CD4-positive, alpha-beta T cell treated with Interleukin-1 beta for 1 hour (primary cell): ENCODE measurements around the gene RAP1GDS1.
"Not testable (repeated sequence)": the region's sequence is repeated elsewhere in the genome, so short reads cannot be mapped to it uniquely, and the experiment has no call there.

Experiments
- DNase-seq, 2 donors: peaks; one replicate each; pipeline ENCODE4 v3.0.0-alpha.2; 2020 to 2022

The RAP1GDS1 gene

DNA sequence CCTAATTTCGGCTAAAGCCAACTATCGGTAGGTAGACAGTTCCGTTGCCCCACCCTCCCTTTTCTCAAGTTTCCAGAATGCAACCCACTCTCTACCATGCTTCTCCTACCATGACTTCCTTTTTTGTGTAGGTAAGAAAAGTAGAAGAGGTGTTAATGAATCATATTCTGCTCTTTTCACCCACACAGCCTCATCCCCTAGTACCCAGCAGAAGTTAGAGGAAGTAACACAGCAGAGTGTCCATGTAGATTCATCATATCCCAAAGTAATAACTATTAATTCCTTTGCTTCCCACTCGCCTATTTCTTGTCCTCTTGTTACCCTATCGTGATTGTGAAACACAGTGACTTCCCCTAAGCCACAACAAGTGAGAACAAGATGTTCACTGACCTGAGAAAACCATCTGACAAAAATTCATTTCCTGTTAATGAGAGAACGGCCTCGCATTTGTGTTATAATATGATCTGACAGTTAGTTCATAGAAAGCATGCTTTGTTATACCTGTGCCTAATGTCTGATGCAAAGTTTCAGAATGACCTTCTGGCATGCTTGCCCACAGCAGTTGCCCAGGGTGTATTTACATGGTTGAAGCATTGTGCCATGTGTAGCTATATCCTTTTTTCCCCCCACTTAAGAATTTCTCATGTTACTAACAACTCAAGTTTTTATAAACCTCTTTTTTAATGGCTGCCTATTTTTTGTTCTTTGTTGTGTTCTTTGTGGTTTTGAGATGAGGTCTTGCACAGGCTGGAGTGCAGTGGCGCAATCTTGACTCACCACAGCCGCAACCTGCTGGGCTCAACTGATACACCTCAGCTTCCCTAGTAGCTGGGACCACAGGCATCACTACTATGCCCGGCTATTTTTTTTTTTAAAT, 185.6 kb downstream of the RAP1GDS1 start:
- peak; percentile 61 for DNase-seq

DNA sequence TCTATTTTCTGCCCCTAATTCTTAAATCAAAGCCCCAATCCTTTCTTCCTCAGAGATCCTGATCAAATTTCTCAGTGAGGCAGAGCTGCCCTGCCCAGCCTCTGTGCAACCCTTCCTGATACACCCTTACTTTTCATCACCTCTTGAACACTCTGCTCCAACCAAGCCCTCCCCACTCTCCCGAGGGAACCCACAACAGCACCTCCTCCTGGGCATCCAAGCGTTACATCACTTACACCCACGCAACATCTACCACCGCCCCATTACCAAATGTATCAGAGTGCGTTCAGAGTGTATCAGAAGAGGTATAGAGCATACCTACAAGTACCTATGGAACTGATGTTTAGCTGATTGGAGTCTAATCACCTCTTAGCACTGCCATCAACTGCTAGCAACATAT, 186.5 kb downstream of the RAP1GDS1 start:
- DNase-seq = peak in 1 of 2 donors; percentile 10

DNA sequence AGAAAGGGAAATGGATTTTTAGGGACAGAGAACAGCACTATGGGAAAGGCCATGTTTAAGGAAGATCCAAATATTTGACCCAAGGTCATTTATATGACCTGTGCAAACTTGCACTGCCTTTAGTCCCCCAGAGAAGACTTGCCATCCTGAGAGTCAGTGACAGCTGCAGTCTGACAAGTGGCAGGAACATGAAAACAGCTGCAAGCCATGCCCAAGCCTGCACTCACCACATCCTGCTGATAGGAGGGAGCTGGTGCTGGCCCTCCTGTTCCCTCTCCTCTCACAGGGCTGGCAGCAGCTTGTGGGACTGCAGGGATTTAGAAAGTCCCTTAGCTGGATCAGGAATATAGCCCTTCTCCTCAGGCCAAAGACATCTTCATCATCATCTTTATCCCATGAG, 187.7 kb downstream of the RAP1GDS1 start:
- DNase-seq = peak; percentile 29 to 31

DNA sequence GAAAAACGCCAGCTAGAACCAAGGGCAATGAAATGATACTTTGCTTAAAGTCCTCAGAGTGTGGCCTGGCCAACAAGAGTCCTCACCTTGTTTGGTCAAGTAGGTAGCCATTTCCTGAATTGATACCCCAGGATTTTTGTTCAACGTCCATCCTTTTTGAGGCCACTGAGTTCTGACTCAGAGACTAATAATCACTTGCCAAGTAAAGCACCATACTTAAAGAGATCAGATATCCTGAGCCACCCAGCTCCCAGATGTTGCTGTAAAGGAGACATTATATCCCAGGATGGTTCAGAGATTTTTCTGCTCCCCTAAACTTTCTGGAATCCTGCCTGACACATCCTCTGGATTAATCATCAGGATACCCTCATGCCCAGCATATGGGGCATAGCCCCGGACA, 190.9 kb downstream of the RAP1GDS1 start:
- DNase-seq = no peak

DNA sequence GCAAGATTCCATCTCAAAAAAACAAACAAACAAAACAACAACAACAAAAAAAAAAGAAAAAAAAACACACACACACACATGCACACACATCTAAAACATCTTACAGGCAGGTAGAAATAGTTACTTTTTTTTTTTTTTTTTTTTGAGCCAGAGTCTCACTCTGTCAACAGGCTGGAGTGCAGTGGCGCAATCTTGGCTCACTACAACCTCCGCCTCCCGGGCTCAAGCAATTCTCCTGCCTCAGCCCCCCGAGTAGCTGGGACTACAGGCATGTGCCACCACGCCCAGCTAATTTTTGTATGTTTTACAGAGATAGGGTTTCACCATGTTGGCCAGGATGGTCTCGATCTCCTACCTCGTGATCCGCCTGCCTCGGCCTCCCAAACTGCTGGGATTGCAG, 196.2 kb downstream of the RAP1GDS1 start:
- DNase-seq = not testable (repeated sequence)

DNA sequence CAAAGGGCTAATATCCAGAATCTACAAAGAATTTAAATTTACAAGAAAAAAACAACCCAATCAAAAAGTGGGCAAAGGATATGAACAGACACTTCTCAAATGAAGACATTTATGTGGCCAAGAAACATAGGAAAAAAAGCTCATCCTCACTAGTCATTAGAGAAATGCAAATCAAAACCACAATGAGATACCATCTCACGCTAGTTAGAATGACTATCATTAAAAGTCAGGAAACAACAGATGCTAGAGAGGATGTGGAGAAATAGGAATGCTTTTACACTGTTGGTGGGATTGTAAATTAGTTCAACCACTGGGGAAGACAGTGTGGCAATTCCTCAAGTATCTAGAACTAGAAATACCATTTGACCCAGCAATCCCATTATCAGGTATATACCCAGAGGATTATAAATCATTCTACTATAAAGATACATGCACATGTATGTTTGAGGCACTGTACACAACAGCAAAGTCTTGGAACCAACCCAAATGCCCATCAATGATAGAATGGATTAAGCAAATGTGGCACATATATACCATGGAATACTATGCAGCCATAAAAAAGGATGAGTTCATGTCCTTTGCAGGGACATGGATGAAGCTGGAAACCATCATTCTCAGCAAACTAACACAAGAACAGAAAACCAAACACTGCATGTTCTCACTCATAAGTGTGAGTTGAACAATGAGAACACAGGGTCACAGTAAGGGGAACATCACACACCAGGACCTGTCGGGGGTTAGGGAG, 200.1 kb downstream of the RAP1GDS1 start:
- not testable (repeated sequence) for DNase-seq

DNA sequence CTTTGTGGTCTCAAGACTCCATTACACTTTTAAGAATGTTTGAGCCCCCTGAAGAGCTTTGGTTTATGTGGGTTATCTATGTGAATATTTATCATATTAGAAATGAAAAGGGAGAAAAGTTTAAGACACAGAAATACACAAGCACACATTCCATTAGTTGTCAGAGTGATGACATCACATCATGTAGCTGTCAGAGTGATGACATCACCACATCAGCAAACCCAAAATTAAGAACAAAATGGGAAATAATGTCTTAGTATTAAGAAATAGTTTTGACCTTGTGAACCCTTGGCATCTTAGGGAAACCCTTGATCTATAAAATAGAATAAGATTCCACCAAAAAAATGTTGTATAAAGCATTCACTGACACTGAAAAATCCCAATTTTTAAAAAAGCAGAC, 201.3 kb downstream of the RAP1GDS1 start:
- no peak for DNase-seq

DNA sequence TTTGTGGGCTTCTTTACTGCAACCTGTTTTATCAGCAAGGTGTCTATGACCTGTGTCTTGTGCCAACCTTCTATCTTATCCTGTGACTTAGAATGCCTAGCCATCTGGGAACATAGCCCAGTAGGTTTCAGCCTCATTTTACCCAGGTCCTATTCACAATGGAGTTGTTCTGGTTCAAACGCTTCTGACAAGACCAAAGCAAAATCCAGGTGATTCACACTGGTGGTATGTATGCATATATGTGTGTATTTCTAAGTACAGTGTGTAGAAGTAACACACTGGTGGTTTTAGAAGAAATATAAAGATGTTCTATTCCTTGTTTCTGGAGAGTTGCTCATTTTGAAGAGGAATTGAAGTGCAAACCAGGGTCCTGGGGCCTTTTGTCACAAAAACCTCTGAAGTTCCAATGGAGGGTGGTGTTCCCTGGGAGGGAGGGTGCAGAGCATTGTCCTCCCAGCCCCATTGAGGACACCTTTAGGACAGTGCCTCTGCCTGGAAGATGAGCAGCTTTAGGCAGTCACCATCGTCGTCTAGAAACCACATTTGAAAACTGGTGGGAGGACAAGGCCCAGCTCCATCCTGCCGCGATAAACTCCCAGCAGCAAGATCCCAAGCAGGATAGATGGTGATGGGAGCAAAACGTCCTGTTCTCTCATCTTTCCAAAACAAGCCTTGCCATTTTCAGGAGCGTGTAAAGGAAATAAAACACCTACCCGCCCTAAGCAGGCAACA, 205.8 kb downstream of the RAP1GDS1 start:
- DNase-seq = no peak

DNA sequence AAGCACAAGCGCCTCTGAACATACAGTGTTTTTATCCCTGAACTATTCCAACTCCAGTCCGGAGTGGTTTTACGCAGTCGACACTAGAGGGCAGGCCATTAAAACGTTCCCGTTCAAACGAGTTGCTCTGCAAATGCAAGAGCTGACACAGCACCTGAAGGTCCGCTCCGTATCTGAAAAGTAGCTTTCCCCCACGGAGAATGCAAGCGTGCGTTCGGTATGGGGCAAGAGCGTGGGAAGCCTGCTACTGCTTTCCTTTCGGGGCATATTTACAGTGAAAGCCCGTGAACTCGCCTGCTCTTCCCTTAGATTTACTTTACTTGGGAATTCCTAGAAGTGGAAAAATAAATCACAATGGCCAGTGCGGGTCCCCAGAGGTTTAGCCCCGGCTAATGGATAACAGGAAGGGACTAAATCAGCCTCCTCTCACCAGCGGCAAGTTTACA, 206.5 kb downstream of the RAP1GDS1 start:
- DNase-seq = peak; percentile 71 to 79

DNA sequence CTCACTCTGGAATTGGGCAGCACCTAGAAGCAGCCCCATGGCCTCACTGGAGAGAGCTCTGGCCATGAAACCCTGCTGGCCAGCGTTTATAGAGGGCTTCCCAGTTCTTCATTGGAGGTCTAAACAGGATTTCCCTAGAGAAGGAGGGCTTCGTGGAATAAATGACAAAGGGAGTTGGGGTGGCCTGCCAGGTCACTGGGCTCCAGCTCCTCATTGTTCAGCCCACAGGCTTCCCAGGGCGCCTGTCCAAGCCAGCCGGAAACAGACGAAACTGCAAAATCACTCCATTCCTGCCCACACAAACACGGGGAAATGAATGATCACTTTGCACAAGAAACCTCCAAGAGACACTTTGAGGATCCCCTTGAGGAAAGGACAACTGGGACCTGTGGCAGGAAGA, 207.5 kb downstream of the RAP1GDS1 start:
- no peak for DNase-seq

DNA sequence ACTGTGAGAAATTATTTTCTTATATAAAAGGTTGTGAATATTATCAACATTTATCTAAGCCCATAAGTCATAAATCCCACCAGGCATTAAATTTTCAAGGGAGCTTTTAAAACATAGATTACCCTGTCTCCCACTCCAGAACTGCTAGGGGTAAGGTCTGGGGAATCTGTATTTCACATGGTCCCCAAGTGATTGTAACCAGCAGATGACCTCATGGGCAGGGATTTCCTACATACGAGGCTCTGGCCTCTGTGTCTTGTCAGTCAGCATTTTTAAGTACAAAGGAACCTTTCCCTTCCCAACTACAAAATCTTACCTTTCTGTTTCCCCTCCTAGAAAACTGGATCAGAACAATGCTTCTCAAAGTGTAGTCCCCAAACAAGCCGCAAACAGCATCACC, 208.6 kb downstream of the RAP1GDS1 start:
- DNase-seq = no peak

DNA sequence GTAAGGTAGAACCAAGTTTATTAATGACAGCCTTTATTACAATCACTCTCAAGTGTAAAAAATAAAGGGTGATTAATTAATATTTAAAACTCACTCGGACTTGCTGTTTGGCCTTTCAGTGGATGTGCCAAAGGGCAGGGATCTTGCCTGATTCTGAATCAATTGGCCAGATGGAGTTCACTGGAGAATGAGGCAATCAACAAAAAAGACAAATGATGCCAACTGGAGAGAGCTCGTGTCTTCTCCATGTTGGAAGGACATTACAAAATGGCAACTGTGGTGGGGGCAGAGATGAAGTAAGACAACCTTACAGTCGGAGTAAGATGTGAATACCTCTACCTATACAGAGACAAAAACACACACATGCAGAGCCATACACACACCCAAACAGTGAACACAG, 209.2 kb downstream of the RAP1GDS1 start:
- DNase-seq = no peak

DNA sequence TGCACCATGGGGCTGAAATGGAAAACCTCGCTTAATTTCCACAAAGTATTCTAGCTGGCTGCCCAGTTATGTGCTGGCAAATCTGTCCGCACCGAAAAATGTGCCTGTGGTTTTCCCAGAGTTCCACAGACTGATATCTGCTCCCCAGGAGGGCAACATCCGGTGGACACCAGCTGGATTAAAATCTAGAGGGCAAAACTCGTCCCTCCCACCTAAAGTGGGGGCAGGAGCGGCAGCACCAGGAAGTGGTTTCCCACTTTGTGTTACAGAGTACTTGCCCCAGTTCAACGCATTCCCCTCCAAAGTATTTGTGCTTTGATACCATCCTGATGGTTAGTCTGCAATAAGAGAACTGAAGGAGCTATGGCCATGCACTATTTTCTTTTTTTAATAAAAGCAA, 209.6 kb downstream of the RAP1GDS1 start:
- DNase-seq = no peak

DNA sequence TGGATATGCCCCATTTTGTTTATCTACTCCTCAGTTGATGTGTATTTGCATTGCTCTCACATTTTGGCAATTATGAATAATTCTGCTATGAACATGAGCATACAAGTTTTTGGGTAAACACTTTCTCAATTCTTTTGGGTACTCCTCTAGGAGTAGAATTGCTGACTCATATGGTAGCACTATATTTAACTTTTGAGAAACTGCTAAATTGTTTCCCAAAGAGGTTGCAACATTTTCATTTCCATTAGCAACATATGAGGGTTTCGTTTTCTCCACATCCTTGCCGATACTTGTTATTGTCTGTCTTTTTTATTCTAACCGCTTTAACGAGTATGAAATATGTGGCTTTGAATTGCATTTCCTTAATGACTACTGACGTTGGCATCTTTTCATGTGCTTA, 211.9 kb downstream of the RAP1GDS1 start:
- no peak for DNase-seq

DNA sequence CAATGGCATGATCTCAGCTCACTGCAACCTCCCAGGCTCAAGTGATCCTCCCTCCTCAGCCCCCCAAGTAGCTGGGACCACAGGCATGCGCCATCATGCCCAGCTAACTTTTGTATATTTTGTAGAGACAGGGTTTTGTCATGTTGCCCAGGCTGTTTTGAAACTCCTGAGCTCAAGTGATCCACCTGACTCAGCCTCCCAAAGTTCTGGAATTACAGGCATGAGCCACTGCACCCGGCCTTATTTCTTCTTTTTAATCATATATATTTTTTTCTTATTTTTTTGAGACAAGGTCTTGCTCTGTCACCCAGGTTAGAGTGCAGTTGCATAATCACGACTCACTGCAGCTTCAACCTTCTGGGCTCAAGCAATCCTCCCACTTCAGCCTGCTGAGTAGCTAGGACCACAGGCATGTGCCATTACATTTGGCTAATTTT, 213.2 kb downstream of the RAP1GDS1 start:
- no peak for DNase-seq

DNA sequence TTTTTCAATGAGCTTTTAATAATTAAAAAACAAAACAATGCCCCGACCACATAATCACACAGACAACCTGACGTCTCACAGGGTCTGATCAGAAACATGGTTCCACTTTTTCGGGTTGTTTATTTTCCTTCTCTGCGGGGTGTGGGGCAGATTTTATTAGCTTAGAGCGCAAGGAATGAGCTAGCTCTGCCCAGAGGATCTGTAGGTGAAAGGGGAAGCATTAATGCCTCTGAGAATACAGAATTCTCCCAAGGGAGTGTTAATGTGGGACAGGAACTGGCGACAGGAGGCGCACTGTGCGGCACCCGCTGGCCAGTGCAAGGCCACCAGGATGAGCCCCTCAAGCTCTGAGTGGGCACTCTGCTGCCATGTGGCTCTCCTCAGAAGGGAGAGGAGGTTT, 215.7 kb downstream of the RAP1GDS1 start:
- DNase-seq = no peak

DNA sequence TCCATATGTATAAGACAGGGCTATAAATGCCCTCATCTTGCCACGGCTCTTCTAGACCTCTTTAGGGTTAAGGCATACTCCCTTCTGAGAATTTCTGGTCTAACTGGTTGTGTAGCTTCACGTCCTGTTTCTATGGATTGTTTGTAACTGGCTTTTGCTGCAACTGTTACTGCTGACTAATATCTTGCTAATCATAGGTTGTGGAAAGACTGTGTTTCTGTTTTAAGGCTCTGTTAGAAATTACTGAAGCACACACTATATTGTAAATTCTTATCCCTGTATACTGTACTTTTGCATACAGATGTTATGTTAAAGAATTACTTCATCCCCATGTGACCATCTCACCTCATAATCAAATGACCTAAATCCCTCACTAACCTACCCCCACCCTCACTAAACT, 218.4 kb downstream of the RAP1GDS1 start:
- not testable (repeated sequence) for DNase-seq

DNA sequence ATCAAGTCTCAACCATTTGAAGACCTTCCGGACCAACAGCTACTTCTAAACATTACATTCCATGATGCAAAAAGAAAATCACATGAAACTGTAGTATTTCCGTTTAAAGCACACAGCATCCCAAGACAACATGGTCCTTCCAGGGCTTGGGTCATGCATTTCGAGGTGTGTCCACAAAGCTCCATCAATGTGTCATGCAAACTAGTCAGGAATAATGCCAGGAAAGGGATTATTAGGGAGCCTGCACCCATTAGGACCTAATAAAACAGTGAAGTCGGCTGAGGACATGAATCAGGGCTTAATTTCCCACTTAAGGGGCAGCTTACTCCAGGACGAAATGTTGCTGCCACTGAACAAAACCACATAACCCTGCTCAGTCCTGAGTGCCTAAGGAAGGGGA, 219.4 kb downstream of the RAP1GDS1 start:
- no peak for DNase-seq

DNA sequence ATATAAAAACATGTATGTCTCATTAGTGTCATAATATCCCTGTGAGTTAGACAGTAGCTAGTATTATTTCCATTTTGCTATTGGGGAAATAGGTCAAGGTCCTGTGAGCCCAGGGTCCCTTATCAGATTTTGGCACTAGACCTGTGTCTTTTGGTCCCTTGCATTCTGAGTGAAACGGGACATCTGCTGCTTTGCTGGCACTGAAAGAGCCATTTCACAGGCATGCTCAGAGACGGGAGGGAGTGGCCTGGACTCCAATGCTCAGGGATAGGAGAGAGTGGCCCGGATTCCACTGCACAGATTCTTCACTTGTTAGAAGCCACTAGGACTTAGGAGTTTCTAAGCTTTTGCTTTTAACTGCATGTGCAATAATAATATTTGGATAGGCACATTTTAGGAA, 220.0 kb downstream of the RAP1GDS1 start:
- no peak for DNase-seq

DNA sequence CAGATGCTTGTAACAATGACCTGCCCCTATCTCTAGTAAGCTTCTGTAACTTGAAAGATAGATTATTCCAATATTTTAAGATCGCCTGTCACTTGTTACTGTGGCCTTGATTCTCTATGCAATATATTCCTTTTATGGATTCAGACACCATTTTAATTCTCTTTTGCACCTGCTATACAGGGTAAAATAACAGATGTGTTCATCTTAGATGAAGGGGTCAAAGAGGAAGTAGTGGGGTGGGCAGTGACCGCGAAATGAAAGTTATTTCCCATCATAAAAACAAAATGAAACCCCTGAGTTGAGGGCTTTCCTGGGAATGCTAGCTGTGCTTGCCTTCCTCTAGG, 221.3 kb downstream of the RAP1GDS1 start:
- DNase-seq = no peak

DNA sequence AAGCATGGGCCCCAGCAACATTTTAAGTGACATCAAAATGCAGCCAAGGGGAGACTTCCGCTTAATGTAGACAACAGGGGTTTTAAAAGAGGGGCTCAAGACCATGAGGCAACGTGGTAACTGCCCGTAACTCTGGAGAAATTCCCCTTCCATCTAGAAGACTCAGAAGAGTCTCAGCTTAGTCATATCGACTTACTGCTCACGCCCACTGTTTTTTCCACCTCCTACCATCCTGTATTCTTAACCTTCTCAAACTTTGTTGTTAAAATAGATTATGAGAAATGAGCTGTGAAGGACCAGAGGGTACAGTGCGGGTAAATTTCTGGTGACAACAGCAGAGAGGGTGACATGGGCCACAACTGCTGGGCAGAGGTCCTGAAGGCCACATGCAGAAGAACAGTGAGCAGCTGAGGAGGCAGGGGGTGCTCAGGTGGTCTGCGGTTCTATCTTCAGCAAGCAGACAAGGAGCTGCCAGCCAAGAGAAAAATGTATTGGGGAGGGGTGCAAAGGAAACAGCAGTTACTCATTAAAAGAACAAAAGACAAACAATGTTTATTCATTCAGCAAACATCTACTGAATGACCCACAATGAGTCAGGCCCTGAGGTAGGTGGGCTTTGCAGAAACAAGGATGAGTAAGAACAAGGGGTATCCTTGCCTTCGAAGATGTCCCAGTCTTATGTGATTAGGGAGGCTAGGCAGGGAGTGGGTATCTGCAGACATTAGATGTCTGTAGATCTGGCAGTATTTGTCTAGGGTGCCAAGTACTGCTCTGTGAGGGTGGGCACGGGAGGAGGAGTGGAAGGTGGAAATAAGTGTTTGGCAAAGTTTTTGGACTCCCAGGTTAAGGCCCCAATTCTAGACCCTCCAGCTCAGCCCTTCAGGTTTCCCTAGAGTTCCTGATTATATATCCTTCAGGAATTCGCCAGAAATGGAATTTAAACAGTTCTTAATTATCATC, 221.9 kb downstream of the RAP1GDS1 start:
- DNase-seq = no peak

DNA sequence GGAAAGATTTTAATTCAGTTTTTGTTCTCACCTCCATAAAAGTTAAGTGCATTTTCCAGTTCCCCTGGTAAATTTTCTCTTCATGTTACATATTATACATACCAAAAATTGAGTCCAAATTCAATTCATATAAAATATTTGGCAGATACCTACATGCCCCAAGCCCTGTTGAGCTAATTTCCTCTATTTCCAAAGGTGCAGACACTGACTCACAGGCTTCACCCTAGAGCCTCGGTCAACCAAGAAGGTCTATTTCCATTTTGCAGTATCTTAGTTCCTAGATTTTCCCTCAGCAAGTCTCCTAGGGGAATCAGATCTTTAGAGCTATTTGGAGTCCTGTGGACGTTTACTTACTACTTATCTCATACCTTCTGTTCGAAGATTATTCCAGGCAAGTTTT, 222.8 kb downstream of the RAP1GDS1 start:
- DNase-seq = no peak
